ENCODE data around the gene LCORL.
"Not testable (repeated sequence)": the region's sequence is repeated elsewhere in the genome, so short reads cannot be mapped to it uniquely, and the experiment has no call there.

The LCORL gene

GRCh38 chr4:18021720-18022571 is at the start of gene LCORL:
LCORL (minus strand) TSS chr4:18021755; CDS start chr4:18021751, 4 bp downstream.
- DNase-seq = peak; percentile 70 to 76 (median 71)

GRCh38 chr4:18069810-18070209 is 48.3 kb upstream of the LCORL start:
- no peak for DNase-seq

GRCh38 chr4:18067031-18067430 is 45.5 kb upstream of the LCORL start:
- DNase-seq = no peak

GRCh38 chr4:18063079-18063478 is 41.5 kb upstream of the LCORL start:
- DNase-seq = no peak

- no peak for DNase-seq
These were observed 36.4 kb upstream of the LCORL start for GRCh38 chr4:18057821-18058533.

- no peak for DNase-seq
These were observed 34.5 kb upstream of the LCORL start for GRCh38 chr4:18056030-18056429.

- DNase-seq = no peak
These were observed 30.6 kb upstream of the LCORL start for GRCh38 chr4:18052158-18052557.

GRCh38 chr4:18051281-18051680 is 29.7 kb upstream of the LCORL start:
- no peak for DNase-seq

GRCh38 chr4:18050448-18050847 is 28.9 kb upstream of the LCORL start:
- DNase-seq = no peak

GRCh38 chr4:18049446-18049845 is 27.9 kb upstream of the LCORL start:
- no peak for DNase-seq

- no peak for DNase-seq
These were observed 21.2 kb upstream of the LCORL start for GRCh38 chr4:18042754-18043153.

GRCh38 chr4:18042012-18042411 is 20.5 kb upstream of the LCORL start:
- DNase-seq = no peak

GRCh38 chr4:18041114-18041513 is 19.6 kb upstream of the LCORL start:
- no peak for DNase-seq

- DNase-seq = no peak
These were observed 17.6 kb upstream of the LCORL start for GRCh38 chr4:18039113-18039512.

GRCh38 chr4:18036369-18036768 is 14.8 kb upstream of the LCORL start:
- DNase-seq = not testable (repeated sequence)

- no peak for DNase-seq
These were observed 12.5 kb upstream of the LCORL start for GRCh38 chr4:18034099-18034498.

GRCh38 chr4:18033111-18034085 is 11.8 kb upstream of the LCORL start:
- DNase-seq = no peak

- no peak for DNase-seq
These were observed 3.7 kb upstream of the LCORL start for GRCh38 chr4:18025288-18025687.

GRCh38 chr4:18022572-18023050 is 1.1 kb upstream of the LCORL start:
- DNase-seq = no peak

GRCh38 chr4:18021470-18021719 is 160 bp downstream of the LCORL start:
- no peak for DNase-seq

GRCh38 chr4:18020671-18021469 is 685 bp downstream of the LCORL start:
- peak in 2 of 4 experiments; percentile 1 to 2 for DNase-seq

GRCh38 chr4:18020145-18020670 is 1.3 kb downstream of the LCORL start:
- peak in 1 of 4 experiments; percentile 0 for DNase-seq
